ENCODE measurements around the gene DCAF11.

DCAF11 gene

GRCh38 chr14:24114532-24115421 is at the start of gene DCAF11, which contains the start of gene NRL:
Gene DCAF11 (plus strand): TSS chr14:24114777. CDS start chr14:24115595, 818 bp downstream.
Gene NRL (minus strand): TSS chr14:24114949. CDS start chr14:24082848, 32,101 bp downstream.
- no peaks in the 10 kb centered on the region for H3K9me3 ChIP-seq (ENCODE audit: control insufficient read depth, insufficient read depth, low read length)
- H3K27ac ChIP-seq (ENCODE audit: low read depth, low read length), result peak within 1 kb of the TSS; percentile 97
- peak within 1 kb of the TSS; percentile 91 for H3K9ac ChIP-seq (ENCODE audit: low read depth, low read length)
- H3K36me3 ChIP-seq (ENCODE audit: control insufficient read depth, insufficient read depth, low read length), result peaks cover 34% of the 10 kb centered on the region
- H3K4me3 ChIP-seq (ENCODE audit: low read depth, low read length), result peak within 1 kb of the TSS; percentile 92
- no peaks in the 10 kb centered on the region for H3K27me3 ChIP-seq (ENCODE audit: control insufficient read depth, insufficient read depth, low read length)
- no peaks in the 10 kb centered on the region for H3K4me1 ChIP-seq (ENCODE audit: control insufficient read depth, insufficient read depth, low read length)

DNA sequence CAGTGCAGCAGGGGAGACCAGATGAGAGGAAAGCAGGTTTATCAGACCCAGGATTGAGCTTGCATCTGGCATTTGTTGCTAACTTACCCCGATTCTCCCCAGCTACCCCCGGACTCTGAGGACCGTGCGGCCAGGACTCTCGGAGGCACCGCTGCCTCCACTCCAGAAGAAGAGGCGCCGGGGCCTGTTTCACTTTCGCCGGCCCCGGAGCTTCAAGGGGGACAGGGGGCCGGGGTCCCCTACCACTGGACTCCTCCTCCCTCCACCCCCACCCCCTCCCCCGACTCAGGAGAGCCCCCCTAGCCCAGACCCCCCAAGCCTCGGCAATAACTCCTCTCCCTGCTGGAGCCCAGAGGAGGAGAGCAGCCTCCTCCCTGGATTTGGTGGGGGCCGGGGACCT is 49.7 kb upstream of the DCAF11 start:
- H3K4me3 ChIP-seq (ENCODE audit: low read depth, low read length), result no peak overlapping the region
- peaks cover 11% of the 10 kb centered on the region; the same call in 1 of the 2 replicates for H3K36me3 ChIP-seq (ENCODE audit: control insufficient read depth, insufficient read depth, low read length)
- no peaks in the 10 kb centered on the region for H3K9me3 ChIP-seq (ENCODE audit: control insufficient read depth, insufficient read depth, low read length)
- H3K27ac ChIP-seq (ENCODE audit: low read depth, low read length), result no peak overlapping the region
- no peaks in the 10 kb centered on the region for H3K27me3 ChIP-seq (ENCODE audit: control insufficient read depth, insufficient read depth, low read length)
- H3K4me1 ChIP-seq (ENCODE audit: control insufficient read depth, insufficient read depth, low read length), result no peaks in the 10 kb centered on the region
- H3K9ac ChIP-seq (ENCODE audit: low read depth, low read length), result no peak overlapping the region

GRCh38 chr14:24065408-24065807 is 49.2 kb upstream of the DCAF11 start:
- Histone ChIP-seq H3K27me3 (ENCODE audit: control insufficient read depth, insufficient read depth, low read length) (no peaks in the 10 kb centered on the region), H3K9me3 (ENCODE audit: control insufficient read depth, insufficient read depth, low read length) (no peaks in the 10 kb centered on the region), H3K36me3 (ENCODE audit: control insufficient read depth, insufficient read depth, low read length) (peaks cover 8% of the 10 kb centered on the region; the same call in 1 of the 2 replicates), H3K4me1 (ENCODE audit: control insufficient read depth, insufficient read depth, low read length) (no peaks in the 10 kb centered on the region), H3K27ac (ENCODE audit: low read depth, low read length) (no peak overlapping the region), H3K9ac (ENCODE audit: low read depth, low read length) (no peak overlapping the region), H3K4me3 (ENCODE audit: low read depth, low read length) (no peak overlapping the region)

- H3K27ac ChIP-seq (ENCODE audit: low read depth, low read length), result no peak overlapping the region
- no peaks in the 10 kb centered on the region for H3K27me3 ChIP-seq (ENCODE audit: control insufficient read depth, insufficient read depth, low read length)
- no peaks in the 10 kb centered on the region for H3K4me1 ChIP-seq (ENCODE audit: control insufficient read depth, insufficient read depth, low read length)
- no peaks in the 10 kb centered on the region for H3K9me3 ChIP-seq (ENCODE audit: control insufficient read depth, insufficient read depth, low read length)
- H3K4me3 ChIP-seq (ENCODE audit: low read depth, low read length), result no peak overlapping the region
- H3K9ac ChIP-seq (ENCODE audit: low read depth, low read length), result no peak overlapping the region
- no peaks in the 10 kb centered on the region for H3K36me3 ChIP-seq (ENCODE audit: control insufficient read depth, insufficient read depth, low read length)
These were observed 48.0 kb upstream of the DCAF11 start for GRCh38 chr14:24066496-24067132.

GRCh38 chr14:24067133-24068082 is 47.2 kb upstream of the DCAF11 start:
- H3K9me3 ChIP-seq (ENCODE audit: control insufficient read depth, insufficient read depth, low read length), result no peaks in the 10 kb centered on the region
- H3K4me3 ChIP-seq (ENCODE audit: low read depth, low read length), result no peak overlapping the region
- no peak overlapping the region for H3K9ac ChIP-seq (ENCODE audit: low read depth, low read length)

DNA sequence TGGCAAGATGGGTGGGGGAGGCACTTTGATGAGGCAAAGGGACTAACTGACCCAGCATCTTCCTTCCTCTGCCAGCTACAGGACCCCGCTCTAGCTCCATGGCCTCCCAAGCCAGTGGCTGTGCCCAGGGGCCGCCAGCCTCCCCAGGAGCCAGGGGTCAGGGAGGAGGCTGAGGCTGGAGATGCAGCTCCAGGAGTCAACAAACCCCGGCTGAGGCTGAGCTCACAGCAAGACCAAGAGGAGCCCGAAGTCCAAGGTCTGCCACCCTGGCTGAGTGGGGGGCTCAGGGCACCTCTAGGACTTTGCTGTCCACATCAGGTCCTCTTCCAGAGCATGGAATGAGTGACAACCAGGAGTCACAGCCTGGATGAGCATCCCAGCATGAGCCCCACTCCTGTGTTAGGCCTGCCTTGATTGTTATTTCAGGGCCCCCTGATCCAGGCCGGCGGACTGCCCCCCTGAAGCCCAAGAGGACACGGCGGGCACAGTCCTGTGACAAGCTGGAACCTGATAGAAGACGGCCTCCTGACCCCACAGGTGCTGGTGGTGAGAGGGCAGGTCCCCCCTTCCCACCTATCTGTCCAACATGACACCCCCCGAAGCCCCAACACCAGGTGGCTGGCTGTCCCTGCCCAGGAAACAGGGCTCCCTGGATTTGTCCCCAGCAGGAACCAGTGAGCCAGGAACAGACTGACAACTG is 45.7 kb upstream of the DCAF11 start:
- Histone ChIP-seq H3K4me1 (ENCODE audit: control insufficient read depth, insufficient read depth, low read length) (no peaks in the 10 kb centered on the region), H3K4me3 (ENCODE audit: low read depth, low read length) (no peak overlapping the region), H3K27me3 (ENCODE audit: control insufficient read depth, insufficient read depth, low read length) (no peaks in the 10 kb centered on the region), H3K9ac (ENCODE audit: low read depth, low read length) (no peak overlapping the region), H3K9me3 (ENCODE audit: control insufficient read depth, insufficient read depth, low read length) (no peaks in the 10 kb centered on the region), H3K36me3 (ENCODE audit: control insufficient read depth, insufficient read depth, low read length) (no peaks in the 10 kb centered on the region), H3K27ac (ENCODE audit: low read depth, low read length) (no peak overlapping the region)

More at GRCh38 chr14:24067133-24068082, 47.2 kb upstream of the DCAF11 start:
- no peak overlapping the region for H3K27ac ChIP-seq (ENCODE audit: low read depth, low read length)
- no peaks in the 10 kb centered on the region for H3K36me3 ChIP-seq (ENCODE audit: control insufficient read depth, insufficient read depth, low read length)
- H3K27me3 ChIP-seq (ENCODE audit: control insufficient read depth, insufficient read depth, low read length), result no peaks in the 10 kb centered on the region
- H3K4me1 ChIP-seq (ENCODE audit: control insufficient read depth, insufficient read depth, low read length), result no peaks in the 10 kb centered on the region

- no peaks in the 10 kb centered on the region for H3K4me1 ChIP-seq (ENCODE audit: control insufficient read depth, insufficient read depth, low read length)
- no peaks in the 10 kb centered on the region for H3K36me3 ChIP-seq (ENCODE audit: control insufficient read depth, insufficient read depth, low read length)
- no peaks in the 10 kb centered on the region for H3K27me3 ChIP-seq (ENCODE audit: control insufficient read depth, insufficient read depth, low read length)
- no peak overlapping the region for H3K27ac ChIP-seq (ENCODE audit: low read depth, low read length)
- H3K4me3 ChIP-seq (ENCODE audit: low read depth, low read length), result no peak overlapping the region
- no peak overlapping the region for H3K9ac ChIP-seq (ENCODE audit: low read depth, low read length)
- no peaks in the 10 kb centered on the region for H3K9me3 ChIP-seq (ENCODE audit: control insufficient read depth, insufficient read depth, low read length)
These were observed 45.2 kb upstream of the DCAF11 start for GRCh38 chr14:24069411-24069735.

GRCh38 chr14:24070285-24071143 is 44.1 kb upstream of the DCAF11 start:
- H3K36me3 ChIP-seq (ENCODE audit: control insufficient read depth, insufficient read depth, low read length), result no peaks in the 10 kb centered on the region
- H3K4me1 ChIP-seq (ENCODE audit: control insufficient read depth, insufficient read depth, low read length), result no peaks in the 10 kb centered on the region
- no peak overlapping the region for H3K27ac ChIP-seq (ENCODE audit: low read depth, low read length)
- no peaks in the 10 kb centered on the region for H3K27me3 ChIP-seq (ENCODE audit: control insufficient read depth, insufficient read depth, low read length)
- H3K9ac ChIP-seq (ENCODE audit: low read depth, low read length), result no peak overlapping the region
- H3K9me3 ChIP-seq (ENCODE audit: control insufficient read depth, insufficient read depth, low read length), result no peaks in the 10 kb centered on the region
- H3K4me3 ChIP-seq (ENCODE audit: low read depth, low read length), result no peak overlapping the region

DNA sequence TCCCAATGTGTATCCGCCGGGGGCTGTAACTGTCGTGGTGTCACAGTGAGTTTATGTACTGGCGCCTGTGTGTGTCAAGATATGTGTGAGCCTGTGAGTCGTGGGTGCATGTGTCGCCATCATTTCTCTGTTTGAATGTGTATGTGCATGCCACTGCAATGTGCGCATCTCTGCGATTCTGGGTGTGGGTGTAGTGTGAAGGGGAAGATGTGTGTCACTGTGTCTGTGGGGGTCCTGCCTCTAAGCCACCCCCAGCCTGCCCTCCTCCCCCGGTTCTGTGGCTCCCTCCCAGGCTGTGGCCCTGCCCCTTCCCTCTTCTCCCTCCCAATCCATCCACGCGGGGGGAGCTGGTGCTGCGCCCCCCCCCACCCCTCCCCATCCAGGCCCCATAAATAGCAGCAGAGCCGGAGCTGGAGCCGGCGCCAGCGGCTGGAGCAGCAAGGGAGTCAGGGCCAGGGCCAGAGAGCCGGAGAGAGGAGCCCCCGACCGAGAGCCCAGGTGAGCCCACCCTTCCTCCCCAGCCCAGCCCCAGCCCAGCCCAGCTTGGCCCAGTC is 43.4 kb upstream of the DCAF11 start, which contains the start of gene CPNE6:
CPNE6 (plus strand) TSS at position 419 of the 554 bp plus-strand sequence. CDS start 1,375 bp downstream, outside the sequence.
- Histone ChIP-seq H3K9me3 (ENCODE audit: control insufficient read depth, insufficient read depth, low read length) (no peaks in the 10 kb centered on the region), H3K4me1 (ENCODE audit: control insufficient read depth, insufficient read depth, low read length) (no peaks in the 10 kb centered on the region), H3K9ac (ENCODE audit: low read depth, low read length) (no peak within 1 kb of the TSS), H3K4me3 (ENCODE audit: low read depth, low read length) (no peak within 1 kb of the TSS), H3K36me3 (ENCODE audit: control insufficient read depth, insufficient read depth, low read length) (no peaks in the 10 kb centered on the region), H3K27me3 (ENCODE audit: control insufficient read depth, insufficient read depth, low read length) (no peaks in the 10 kb centered on the region), H3K27ac (ENCODE audit: low read depth, low read length) (no peak within 1 kb of the TSS)

Data from HUES48 (cell line).